Urinary bladder (tissue), 4 donors: ENCODE measurements around the gene SMARCA4. TPM values are rescaled to one million over a fixed set of nuclear protein-coding genes. Genes with fewer than 3 reads are reported as not detected.

ENCODE experiments used
- DNase-seq: peaks from one replicate; pipeline ENCODE4 v3.0.0-alpha.2; 2015; ENCODE audit errors: extremely low spot score
- H3K27ac ChIP-seq: one replicate; pipeline ENCODE4 v1.5.1; 2013; ENCODE audit warnings: low read depth, mild to moderate bottlenecking, moderate library complexity
- H3K36me3 ChIP-seq: one replicate; pipeline ENCODE4 v1.6.1; 2013; ENCODE audit warnings: mild to moderate bottlenecking, moderate library complexity; ENCODE audit not compliant: insufficient read depth
- H3K4me1 ChIP-seq: one replicate; pipeline ENCODE4 v1.6.1; 2013; ENCODE audit warnings: mild to moderate bottlenecking, moderate library complexity; ENCODE audit not compliant: insufficient read depth
- H3K4me3 ChIP-seq: one replicate; pipeline ENCODE4 v1.5.1; 2013; ENCODE audit warnings: low read depth, low read length
- WGBS: extraction: QIAGEN DNeasy Blood & Tissue Kit; methylation state at CpG from one replicate; pipeline ENCODE4 v1.1.7; 2013; 5-methylcytosine and 5-hydroxymethylcytosine counted together
- polyA plus RNA-seq: library from polyadenylated mRNA; stranded (reverse); fragments of 200-250 nt; gene quantifications from one replicate; pipeline ENCODE4 v1.2.3, GENCODE V29; 2013
- total RNA-seq: library from RNA; depleted of rRNA; stranded (reverse); fragments of >200 nt; gene quantifications from one replicate; pipeline ENCODE4 v1.2.3, GENCODE V29; 2014
- donor health status: healthy with polysubstance abuse.
- donor health status: healthy.

The SMARCA4 gene
- total and polyA plus RNA-seq, 2 donors: 38.1 to 46.0 TPM

GRCh38 chr19:10976131-10976892, 15.5 kb downstream of the SMARCA4 start:
- Histone ChIP-seq H3K4me1 (no peaks in the 10 kb centered on the region), H3K36me3 (no peaks in the 10 kb centered on the region), H3K27ac (no peak overlapping the region), H3K4me3 (no peak overlapping the region)
- 64% methylated on average over 19 of the region's 19 CpGs for WGBS
- DNase-seq: no peak

GRCh38 chr19:10977742-10978092, 16.9 kb downstream of the SMARCA4 start:
- no peak overlapping the region for H3K4me3 ChIP-seq
- no peaks in the 10 kb centered on the region for H3K36me3 ChIP-seq
- WGBS: 87% methylated on average over 5 of the region's 5 CpGs
- no peak overlapping the region for H3K27ac ChIP-seq
- no peak for DNase-seq
- H3K4me1 ChIP-seq: no peaks in the 10 kb centered on the region

- Histone ChIP-seq H3K27ac (no peak overlapping the region), H3K4me3 (no peak overlapping the region), H3K36me3 (no peaks in the 10 kb centered on the region), H3K4me1 (no peaks in the 10 kb centered on the region)
- DNase-seq: no peak
- WGBS: 78% methylated on average over 15 of the region's 15 CpGs
Observed at GRCh38 chr19:10979951-10980381, 19.1 kb downstream of the SMARCA4 start.

GRCh38 chr19:10981252-10981895, 20.5 kb downstream of the SMARCA4 start:
- Histone ChIP-seq H3K4me3 (no peak overlapping the region), H3K36me3 (no peaks in the 10 kb centered on the region), H3K27ac (no peak overlapping the region), H3K4me1 (no peaks in the 10 kb centered on the region)
- 80% methylated on average over 8 of the region's 8 CpGs for WGBS
- DNase-seq: no peak

GRCh38 chr19:10983026-10983425, 22.2 kb downstream of the SMARCA4 start:
- DNase-seq: no peak
- Histone ChIP-seq H3K36me3 (no peaks in the 10 kb centered on the region), H3K4me3 (no peak overlapping the region), H3K27ac (no peak overlapping the region), H3K4me1 (no peaks in the 10 kb centered on the region)
- 74% methylated on average over 6 of the region's 6 CpGs for WGBS

- Histone ChIP-seq H3K36me3 (peaks cover 3% of the 10 kb centered on the region), H3K4me1 (no peaks in the 10 kb centered on the region), H3K4me3 (no peak overlapping the region), H3K27ac (no peak overlapping the region)
- no peak for DNase-seq
- 91% methylated on average over 21 of the region's 21 CpGs for WGBS
Observed at GRCh38 chr19:10984166-10984735, 23.4 kb downstream of the SMARCA4 start.

GRCh38 chr19:10985502-10985901, 24.7 kb downstream of the SMARCA4 start:
- DNase-seq: no peak
- H3K4me3 ChIP-seq: no peak overlapping the region
- H3K27ac ChIP-seq: no peak overlapping the region
- H3K4me1 ChIP-seq: no peaks in the 10 kb centered on the region
- WGBS: 91% methylated on average over 10 of the region's 10 CpGs
- peaks cover 3% of the 10 kb centered on the region for H3K36me3 ChIP-seq

GRCh38 chr19:10986301-10987127, 25.7 kb downstream of the SMARCA4 start:
- Histone ChIP-seq H3K4me1 (no peaks in the 10 kb centered on the region), H3K27ac (no peak overlapping the region), H3K4me3 (no peak overlapping the region), H3K36me3 (peaks cover 6% of the 10 kb centered on the region)
- WGBS: 94% methylated on average over 32 of the region's 32 CpGs
- no peak for DNase-seq

GRCh38 chr19:10987571-10988297, 26.9 kb downstream of the SMARCA4 start:
- Histone ChIP-seq H3K4me3 (no peak overlapping the region), H3K36me3 (peaks cover 6% of the 10 kb centered on the region), H3K27ac (no peak overlapping the region), H3K4me1 (no peaks in the 10 kb centered on the region)
- WGBS: 95% methylated on average over 32 of the region's 32 CpGs
- no peak for DNase-seq

- Histone ChIP-seq H3K4me3 (no peak overlapping the region), H3K36me3 (peaks cover 6% of the 10 kb centered on the region), H3K27ac (no peak overlapping the region), H3K4me1 (no peaks in the 10 kb centered on the region)
- DNase-seq: no peak
- WGBS: 93% methylated on average over 2 of the region's 2 CpGs
Observed at GRCh38 chr19:10988380-10988779, 27.6 kb downstream of the SMARCA4 start.

- Histone ChIP-seq H3K36me3 (peaks cover 6% of the 10 kb centered on the region), H3K4me1 (no peaks in the 10 kb centered on the region), H3K27ac (no peak overlapping the region), H3K4me3 (no peak overlapping the region)
- DNase-seq: no peak
- 92% methylated on average over 12 of the region's 12 CpGs for WGBS
Observed at GRCh38 chr19:10988921-10989320, 28.1 kb downstream of the SMARCA4 start.

- H3K4me3 ChIP-seq: no peak overlapping the region
- no peak overlapping the region for H3K27ac ChIP-seq
- DNase-seq: no peak
- peaks cover 10% of the 10 kb centered on the region for H3K36me3 ChIP-seq
- H3K4me1 ChIP-seq: no peaks in the 10 kb centered on the region
- 96% methylated on average over 20 of the region's 20 CpGs for WGBS
Observed at GRCh38 chr19:10991076-10991475, 30.2 kb downstream of the SMARCA4 start.

GRCh38 chr19:10991521-10992081, 30.8 kb downstream of the SMARCA4 start:
- Histone ChIP-seq H3K4me3 (no peak overlapping the region), H3K36me3 (peaks cover 10% of the 10 kb centered on the region), H3K4me1 (no peaks in the 10 kb centered on the region), H3K27ac (no peak overlapping the region)
- DNase-seq: no peak
- WGBS: 97% methylated on average over 9 of the region's 9 CpGs
